ENCODE measurements around the gene ATF7IP.

Gene ATF7IP

GRCh38 chr12:14510574-14510973 is 145.1 kb downstream of the ATF7IP start (continued):
- TF ChIP-seq ZBTB1 (tag by site-specific recombination; IDR thresholded peaks at IDR 0.05), result no peak
- TF ChIP-seq ZFP69B (tag by site-specific recombination; IDR thresholded peaks at IDR 0.05), result no peak

DNA sequence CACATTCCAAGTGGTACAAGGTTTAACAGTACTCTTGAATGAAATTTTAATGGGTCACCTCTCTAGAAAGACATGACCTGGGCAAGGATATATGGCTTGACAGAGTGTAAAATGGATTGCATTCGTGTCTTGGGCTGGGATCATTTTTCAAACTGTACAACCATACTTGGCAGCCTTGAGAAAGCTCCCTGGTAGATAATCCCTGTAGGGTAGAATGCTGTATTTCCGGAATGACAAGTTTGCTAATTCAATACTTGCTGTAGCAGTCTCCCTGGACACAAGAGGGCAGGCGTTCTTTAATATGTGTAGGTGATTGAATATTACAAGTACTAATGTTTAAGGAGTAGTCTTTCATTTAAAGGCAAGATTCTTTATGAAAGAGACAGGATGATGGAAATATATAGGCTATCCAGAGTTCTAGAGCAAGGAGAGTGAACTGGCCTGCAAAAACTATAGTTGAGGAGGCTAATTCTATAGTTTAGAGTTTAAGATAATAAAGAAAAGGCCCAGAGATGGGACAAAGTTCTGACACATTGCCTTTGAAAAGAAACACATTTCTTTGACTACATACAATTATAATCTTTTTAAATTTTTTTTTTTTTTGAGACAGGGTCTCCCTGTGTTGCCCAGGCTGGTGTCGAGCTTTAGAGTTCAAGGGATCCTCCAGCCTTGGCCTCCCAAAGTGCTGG is 148.8 kb downstream of the ATF7IP start:
- Histone ChIP-seq H3K27ac (ENCODE audit: extremely low read depth, low read depth, low read length) (no peak overlapping the region), H3K4me3 (ENCODE audit: low read depth, low read length) (no peak overlapping the region), H3K36me3 (ENCODE audit: control insufficient read depth in 2 of 2, insufficient read depth in 1 of 2, low read length in 2 of 2) (no peaks in the 10 kb centered on the region), H3K4me1 (ENCODE audit: control insufficient read depth, insufficient read depth, low read length) (no peaks in the 10 kb centered on the region), H3K9me3 (ENCODE audit: control insufficient read depth, insufficient read depth, low read depth, low read length) (no peaks in the 10 kb centered on the region)
- CTCF ChIA-PET, result interaction anchor here (0.5 to 3.8 kb wide), 10 partner anchors 15 to 283 kb away, joined by 3 to 27 read pairs (median 3); no protein-coding TSS in a partner anchor
- TF ChIP-seq, protein P1, sequence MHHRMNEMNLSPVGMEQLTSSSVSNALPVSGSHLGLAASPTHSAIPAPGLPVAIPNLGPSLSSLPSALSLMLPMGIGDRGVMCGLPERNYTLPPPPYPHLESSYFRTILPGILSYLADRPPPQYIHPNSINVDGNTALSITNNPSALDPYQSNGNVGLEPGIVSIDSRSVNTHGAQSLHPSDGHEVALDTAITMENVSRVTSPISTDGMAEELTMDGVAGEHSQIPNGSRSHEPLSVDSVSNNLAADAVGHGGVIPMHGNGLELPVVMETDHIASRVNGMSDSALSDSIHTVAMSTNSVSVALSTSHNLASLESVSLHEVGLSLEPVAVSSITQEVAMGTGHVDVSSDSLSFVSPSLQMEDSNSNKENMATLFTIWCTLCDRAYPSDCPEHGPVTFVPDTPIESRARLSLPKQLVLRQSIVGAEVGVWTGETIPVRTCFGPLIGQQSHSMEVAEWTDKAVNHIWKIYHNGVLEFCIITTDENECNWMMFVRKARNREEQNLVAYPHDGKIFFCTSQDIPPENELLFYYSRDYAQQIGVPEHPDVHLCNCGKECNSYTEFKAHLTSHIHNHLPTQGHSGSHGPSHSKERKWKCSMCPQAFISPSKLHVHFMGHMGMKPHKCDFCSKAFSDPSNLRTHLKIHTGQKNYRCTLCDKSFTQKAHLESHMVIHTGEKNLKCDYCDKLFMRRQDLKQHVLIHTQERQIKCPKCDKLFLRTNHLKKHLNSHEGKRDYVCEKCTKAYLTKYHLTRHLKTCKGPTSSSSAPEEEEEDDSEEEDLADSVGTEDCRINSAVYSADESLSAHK (tag by site-specific recombination; IDR thresholded peaks at IDR 0.05), result no peak
- TF ChIP-seq ZNF830 (tag by site-specific recombination; IDR thresholded peaks at IDR 0.05; ENCODE audit: low read depth) (no peak), ZNF518A (tag by site-specific recombination; conservative IDR thresholded peaks at IDR 0.05; ENCODE audit: low read depth) (no peak), ZNF692 (tag by site-specific recombination; IDR thresholded peaks at IDR 0.05) (no peak), ZNF391 (tag by site-specific recombination; IDR thresholded peaks at IDR 0.05; ENCODE audit: borderline replicate concordance, low read depth) (no peak), ZNF426 (tag by site-specific recombination; IDR thresholded peaks at IDR 0.05) (no peak), ZNF704 (tag by site-specific recombination; IDR thresholded peaks at IDR 0.05) (no peak), ZNF148 (tag by site-specific recombination; IDR thresholded peaks at IDR 0.05; ENCODE audit: borderline replicate concordance) (no peak), ZNF211 (tag by site-specific recombination; IDR thresholded peaks at IDR 0.05; ENCODE audit: low read depth) (no peak), ZNF24 (tag by site-specific recombination; IDR thresholded peaks at IDR 0.05) (no peak), ZNF350 (tag by site-specific recombination; IDR thresholded peaks at IDR 0.05) (no peak)
- POLR2A ChIA-PET, result no interaction called here
